Activated T-cell treated with anti-CD3 and anti-CD28 coated beads for 24 hours (primary cell): ENCODE results near the gene IKZF3.

Experiments used
- DNase-seq: peaks from one replicate; pipeline ENCODE4 v3.0.0-alpha.2; 2020; ENCODE audit warnings: low read depth

The IKZF3 gene

DNA sequence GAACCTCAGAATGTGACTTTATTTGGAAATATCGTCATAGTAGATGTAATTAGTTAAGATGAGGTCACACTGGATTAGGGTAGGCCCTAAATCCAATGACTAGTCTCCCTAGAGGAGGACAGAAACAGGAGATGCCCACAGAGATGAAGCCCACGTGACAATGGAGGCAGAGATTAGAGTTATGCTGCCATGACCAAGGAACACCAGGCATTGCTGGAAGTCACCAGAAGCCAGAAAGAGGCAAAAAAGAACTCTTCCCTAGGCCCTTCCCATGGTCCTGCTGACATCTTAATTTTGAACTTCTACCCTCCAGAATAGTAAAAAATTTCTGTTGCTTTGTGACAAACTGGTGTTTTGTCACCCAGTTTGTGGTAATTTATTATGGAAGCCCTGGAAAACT, 49.6 kb downstream of the IKZF3 start:
- DNase-seq: no peak

- peak; percentile 57 for DNase-seq
Observed at GRCh38 chr17:39813631-39814030, 50.5 kb downstream of the IKZF3 start.

DNA sequence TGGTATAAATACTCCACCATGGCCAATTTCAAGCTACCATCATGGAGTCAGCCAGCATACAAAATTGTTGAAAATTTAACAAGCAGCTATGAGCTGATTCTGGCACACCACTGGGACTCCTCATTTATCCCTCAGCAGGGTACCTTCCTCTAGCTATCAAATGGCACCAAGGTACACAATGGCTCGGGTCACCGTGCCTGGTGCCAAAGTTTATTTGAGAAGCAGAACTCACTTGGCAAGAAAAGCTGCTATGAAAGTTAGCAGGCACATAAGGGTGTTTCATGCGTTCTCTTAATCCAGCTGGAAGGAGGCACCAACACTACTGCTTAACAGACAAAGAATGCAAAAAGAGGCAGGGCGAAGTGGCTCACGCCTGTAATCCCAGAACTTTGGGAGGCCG, 51.6 kb downstream of the IKZF3 start:
- no peak for DNase-seq

GRCh38 chr17:39810939-39811728, 53.0 kb downstream of the IKZF3 start:
- no peak for DNase-seq

DNA sequence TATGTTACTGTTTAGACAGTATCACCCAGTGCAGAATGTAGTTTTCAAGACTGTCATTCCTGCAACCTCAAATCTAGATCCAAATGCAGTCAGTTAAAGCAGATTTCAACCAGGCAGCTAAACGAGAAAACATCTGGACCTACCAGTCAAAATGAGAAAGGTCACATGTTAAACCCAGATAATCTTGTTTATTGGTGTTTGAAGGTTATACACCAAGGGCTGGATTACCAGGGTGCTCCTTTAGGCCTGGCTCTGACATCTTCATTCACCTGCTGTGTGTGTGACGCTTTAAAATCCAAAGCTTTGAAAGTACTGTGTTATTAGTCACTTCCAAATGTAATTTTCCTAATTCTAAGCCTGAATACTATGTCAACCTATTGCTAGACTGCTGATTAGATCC, 54.9 kb downstream of the IKZF3 start:
- DNase-seq: no peak

DNA sequence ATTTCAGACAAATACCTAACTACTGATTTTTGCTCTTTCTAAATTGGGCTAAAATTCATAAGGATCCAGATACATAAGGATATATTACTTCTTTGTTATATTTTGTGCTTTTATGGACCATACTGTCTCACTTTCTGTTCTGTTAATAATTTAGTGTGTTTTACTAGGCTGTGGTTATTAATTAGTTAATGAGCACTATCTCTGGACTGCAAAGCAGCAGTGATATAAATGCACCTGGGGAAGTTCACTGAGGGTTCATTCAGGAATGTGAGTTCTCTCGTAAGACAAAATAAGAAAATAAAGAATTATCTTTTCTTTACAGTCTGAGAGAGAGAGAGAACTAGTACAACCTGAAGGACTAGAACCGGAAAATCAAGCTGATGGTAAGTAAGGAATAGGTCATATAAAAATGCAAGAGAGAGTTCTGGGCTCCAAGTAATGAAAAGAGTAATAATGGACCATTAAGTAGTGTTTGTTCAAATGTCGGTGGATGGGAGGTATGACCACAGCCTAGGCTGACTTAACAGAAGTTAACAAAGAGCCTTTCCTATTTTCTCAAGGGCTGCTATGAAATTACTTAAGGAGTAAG, 55.6 kb downstream of the IKZF3 start:
- DNase-seq: no peak

DNA sequence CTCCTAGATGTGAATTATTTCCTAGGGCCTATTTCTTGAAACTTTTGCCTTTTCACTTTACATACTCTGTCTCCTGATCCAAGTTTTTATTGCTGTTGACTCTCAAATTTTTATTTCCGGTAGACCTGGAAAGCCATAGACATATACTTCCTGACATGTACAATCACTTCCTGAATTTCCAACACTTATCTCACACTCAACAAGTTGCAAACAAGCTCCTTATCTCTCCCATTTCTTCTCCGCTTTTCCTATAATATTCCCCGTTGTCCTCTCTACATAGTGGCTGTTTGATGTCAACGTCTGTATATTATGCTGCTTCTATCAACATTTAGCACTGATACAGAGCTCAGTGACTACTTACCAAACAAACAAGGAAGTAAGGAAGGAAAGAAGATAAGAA, 59.3 kb downstream of the IKZF3 start:
- DNase-seq: no peak

DNA sequence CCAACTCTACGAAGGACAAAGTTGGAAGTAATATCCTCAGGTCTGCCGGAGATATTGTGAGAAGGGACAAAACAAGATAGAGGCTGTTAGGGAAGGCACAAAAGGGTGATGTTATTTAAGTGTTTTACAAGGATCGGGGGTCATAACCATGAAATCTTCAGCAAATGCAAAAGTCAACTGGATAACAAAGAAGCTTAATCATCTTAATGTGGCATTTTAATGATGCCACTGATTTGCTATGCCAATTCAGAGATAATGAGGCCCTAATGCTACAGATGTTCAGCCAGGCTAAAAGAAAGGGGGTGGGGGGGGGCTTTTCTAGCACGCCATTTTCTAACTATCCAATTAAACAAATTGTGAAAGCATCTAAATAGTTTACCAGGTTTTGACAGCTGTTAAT, 63.1 kb downstream of the IKZF3 start:
- DNase-seq: no peak

DNA sequence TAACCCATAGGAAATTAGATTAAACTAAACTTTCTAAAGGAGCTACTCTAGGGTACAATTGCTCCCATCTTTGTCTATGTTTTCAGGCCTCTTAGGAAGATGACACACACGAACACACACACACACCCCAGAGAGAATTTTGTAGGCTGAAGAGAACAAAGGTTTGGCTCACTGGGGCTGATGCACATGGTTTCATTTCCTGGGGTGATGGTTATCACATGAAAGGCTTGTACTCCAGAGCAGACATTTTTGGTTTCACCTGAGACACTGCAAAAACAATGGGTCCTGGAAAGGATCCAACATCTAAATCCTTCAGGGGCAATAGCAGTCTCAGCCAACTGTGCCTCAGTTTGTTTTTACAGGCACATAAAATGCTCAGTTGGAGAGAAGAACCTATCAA, 63.6 kb downstream of the IKZF3 start:
- DNase-seq: peak; percentile 54

- no peak for DNase-seq
Observed at GRCh38 chr17:39799395-39799794, 64.7 kb downstream of the IKZF3 start.

GRCh38 chr17:39794249-39794970, 69.7 kb downstream of the IKZF3 start:
- DNase-seq: no peak

DNA sequence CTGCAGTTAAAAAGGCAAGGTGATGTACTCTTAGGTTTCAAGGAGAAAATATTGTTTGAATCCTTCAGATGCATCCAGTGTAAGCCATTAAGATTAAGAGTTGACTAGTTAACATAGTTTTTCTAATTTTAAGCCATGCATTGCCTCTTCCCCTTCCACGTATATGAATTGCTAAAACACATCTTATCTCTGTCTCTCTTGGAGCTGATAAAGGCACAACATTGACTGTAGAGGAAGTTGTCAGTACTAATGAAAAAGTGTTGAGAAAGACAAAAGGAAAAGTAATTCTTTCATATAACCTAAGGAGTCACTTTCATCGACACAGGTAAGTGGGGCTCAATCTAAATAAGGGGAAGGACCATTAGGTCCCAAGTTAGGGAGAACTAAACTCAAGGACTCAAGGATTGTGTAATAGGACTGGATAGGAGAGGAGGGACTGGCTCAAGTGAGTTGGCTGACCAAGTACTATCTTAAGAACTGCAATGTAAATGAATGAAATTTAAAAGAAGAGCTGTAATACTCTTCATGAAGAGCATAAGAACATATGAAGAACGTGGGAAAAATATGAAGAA, 70.7 kb downstream of the IKZF3 start:
- DNase-seq: no peak

- no peak for DNase-seq
Observed at GRCh38 chr17:39792526-39793221, 71.4 kb downstream of the IKZF3 start.

DNA sequence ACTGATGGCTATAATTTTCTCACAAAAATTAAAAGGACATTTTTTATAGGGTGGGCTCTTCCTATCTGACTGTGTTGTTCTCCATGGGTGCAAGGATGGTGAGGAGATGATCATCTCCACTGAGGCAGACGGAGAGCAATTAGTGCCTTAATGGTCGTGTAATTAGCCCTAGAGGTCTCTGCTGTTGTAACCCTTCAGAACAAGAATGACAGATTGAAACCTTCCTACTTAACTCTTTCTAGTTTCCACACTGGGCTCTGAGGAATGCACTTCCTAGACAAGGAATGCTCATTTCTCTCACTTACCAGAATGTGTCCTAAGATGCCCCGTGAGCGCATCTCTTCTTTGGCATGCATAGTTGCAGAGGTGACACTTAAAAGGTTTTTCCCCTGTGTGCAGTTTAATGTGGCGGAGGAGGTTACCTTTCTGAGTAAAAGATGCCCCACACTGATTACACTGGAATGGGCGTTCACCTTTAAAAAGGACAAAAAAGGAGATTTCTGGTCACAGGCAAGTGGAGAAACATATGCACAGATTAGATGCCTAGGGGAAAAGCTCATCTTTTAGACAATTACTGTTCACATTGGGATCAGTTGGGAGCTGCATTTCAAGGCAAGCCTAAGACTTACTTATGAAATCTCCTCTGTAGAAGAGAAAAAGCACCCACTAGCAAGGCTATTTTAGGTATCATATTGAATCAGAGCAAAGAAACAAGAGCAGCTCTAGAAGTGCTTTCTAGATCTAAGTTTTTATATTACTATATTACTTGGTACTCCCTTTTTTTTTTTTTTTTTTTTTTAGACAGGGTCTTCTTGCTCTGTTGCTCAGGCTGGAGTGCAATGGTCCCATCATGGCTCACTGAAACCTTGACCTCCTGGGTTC, 72.8 kb downstream of the IKZF3 start:
- peak; percentile 43 for DNase-seq

DNA sequence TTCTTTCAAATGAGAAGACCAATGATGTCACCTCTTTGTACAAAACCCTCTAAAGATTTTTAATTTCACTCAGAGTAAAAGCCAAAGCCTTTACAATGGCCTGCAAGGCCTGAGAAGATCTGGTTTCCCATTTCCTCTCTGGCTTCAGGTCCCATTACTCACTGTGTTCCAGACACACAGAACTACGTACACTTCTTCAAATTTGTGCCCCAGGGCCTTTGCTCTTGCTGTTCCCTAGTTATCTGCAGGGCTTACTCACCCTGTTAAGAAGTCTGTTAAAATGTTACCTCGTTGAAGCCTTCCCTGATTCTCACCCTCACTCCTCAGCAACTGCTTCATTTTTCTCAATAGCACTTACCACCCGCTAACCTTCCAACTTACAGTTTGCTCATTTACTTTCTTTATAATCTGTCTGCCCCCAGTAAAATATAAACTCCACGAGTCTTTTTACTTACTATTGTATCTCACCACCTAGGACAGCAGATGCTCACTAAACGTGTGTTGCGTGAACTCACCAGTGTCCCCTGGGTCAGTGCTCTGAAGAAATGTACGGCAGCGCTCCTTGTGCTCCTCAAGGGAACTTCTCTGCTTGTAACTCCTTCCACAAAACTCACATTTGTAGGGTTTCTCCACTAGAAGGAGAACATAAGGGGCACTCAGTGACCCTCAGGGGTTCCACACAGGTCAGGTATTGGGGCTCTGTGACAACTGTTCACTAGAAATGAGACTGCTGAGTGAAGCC, 76.2 kb downstream of the IKZF3 start:
- no peak for DNase-seq

DNA sequence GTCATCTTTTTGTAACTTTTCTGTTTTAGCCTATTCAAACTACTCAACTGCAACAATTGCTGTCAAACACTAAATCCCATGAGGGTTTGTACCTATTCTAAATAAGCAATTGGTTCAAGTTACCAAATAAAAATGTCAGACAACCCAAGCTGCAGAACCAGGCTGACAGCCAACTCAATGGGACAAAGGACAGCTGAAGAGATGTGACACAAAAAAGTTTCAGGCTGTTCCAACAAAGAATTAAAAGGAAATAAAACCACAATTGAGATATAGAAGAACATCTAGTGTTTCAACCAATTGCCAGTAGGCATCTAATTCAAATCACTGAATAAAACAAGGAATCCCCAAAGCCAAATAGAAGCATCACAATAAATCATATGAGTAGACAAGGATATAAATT, 77.1 kb downstream of the IKZF3 start:
- DNase-seq: no peak

GRCh38 chr17:39782980-39783379, 81.1 kb downstream of the IKZF3 start:
- DNase-seq: no peak

DNA sequence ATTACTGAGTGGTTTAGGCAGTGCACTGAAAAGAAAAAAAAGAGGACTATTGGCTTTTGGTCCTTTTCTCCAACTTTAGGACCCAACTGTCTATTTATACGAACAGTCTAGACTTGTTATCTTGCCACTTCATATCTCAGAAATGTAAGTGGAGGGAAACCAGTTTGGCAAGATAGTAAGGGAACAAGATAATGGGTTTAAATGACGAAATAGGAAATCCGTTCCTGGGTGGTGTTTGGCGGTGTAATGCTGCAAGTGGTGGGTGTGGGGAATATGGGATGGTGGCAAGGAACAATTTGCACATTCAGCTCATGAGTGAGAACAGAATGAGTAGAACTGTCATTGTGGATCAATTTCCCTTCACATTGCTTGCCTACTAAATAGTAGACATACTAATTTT, 81.6 kb downstream of the IKZF3 start:
- DNase-seq: no peak

GRCh38 chr17:39781861-39782213, 82.3 kb downstream of the IKZF3 start:
- no peak for DNase-seq

DNA sequence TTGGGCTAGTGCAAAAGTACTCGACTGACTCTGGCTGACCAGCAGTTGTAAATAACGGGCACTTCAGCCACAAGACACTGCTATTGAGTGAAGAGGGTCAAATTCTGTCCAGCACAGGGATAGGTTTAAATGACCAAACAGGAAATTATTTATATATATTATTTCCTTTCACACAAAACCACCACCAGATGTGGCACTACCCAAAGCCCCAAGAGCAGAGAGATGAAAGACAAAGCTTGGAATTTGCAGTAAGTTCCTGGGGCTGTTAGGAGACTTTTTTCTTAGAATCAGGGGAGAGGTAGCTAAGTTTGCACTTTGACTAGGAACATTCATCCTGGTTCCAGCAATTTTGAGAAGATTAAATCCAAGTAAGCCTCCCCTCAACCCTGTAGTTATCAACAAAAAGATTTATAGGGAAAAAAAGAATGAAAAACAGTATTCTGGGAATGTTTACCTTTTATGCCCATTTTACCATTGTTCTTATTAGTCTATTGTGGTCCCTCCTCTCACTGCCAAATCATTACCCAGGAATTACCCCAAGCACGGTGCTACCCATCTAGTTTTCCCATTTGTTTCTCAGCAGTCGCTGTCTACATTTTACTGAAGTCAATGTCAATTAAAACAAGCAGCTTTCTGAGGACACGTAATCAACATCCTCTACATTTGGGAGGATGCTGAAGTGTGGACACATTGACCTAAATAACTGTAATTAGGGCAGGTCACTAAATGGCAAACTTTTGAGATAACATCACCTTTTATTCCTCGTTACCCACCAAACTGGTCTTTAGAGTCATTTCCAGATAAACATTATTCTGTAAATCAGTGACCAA, 82.9 kb downstream of the IKZF3 start:
- no peak for DNase-seq
